ENCODE results near the gene ZFP82. TPM values are rescaled to one million over a fixed set of nuclear protein-coding genes. Genes with fewer than 3 reads are reported as not detected.

ZFP82 gene
- 1 to 10 TPM in 1 of 6 experiments, under 1 TPM in 5; 0.26 to 1.2 (median 0.74) TPM for total RNA-seq
- long read RNA-seq, result 0 reads

- TF ChIP-seq POLR2A (IDR thresholded peaks at IDR 0.05) (peak; percentile 26), CTCF (IDR thresholded peaks at IDR 0.05) (no peak)
- peak within 1 kb of the TSS; percentile 34 to 67 (median 50) for H3K4me3 ChIP-seq
- peaks cover 0 to 4% (median 0%) of the 10 kb centered on the region in 4 donors for H3K4me1 ChIP-seq
- H3K27ac ChIP-seq, result peak within 1 kb of the TSS; percentile 37 to 60 (median 50)
- DNase-seq, result peak; percentile 66 to 76 (median 73)
- no peaks in the 10 kb centered on the region for H3K9me3 ChIP-seq
- no peaks in the 10 kb centered on the region for H3K36me3 ChIP-seq
- intact Hi-C loops (cut with DNase I), result no loop called here
- no peaks in the 10 kb centered on the region for H3K27me3 ChIP-seq
- ATAC-seq, result peak; percentile 86 to 96 (median 94)
- WGBS (ENCODE audit: insufficient coverage, low coverage, low lambda C conversion rate, missing lambda C conversion rate), result 4% methylated on average over 13 of the region's 70 CpGs
Observed at GRCh38 chr19:36418287-36419001, at the start of gene ZFP82. Gene ZFP82 (minus strand): TSS chr19:36418644. CDS start chr19:36409789, 8,855 bp downstream.

GRCh38 chr19:36460046-36460445 lies 41.6 kb upstream of the ZFP82 start:
- Histone ChIP-seq H3K36me3 (peaks cover 0 to 8% (median 0%) of the 10 kb centered on the region in 4 donors), H3K4me1 (no peaks in the 10 kb centered on the region), H3K4me3 (no peak overlapping the region), H3K27me3 (no peaks in the 10 kb centered on the region), H3K27ac (no peak overlapping the region), H3K9me3 (peaks cover 0 to 15% (median 6%) of the 10 kb centered on the region in 4 donors)
- ATAC-seq (no peak), DNase-seq (no peak)
- intact Hi-C loops (cut with DNase I), result no loop called here
- WGBS (ENCODE audit: insufficient coverage, low coverage, low lambda C conversion rate, missing lambda C conversion rate), result 93% methylated on average over 1 of the region's 1 CpG
- no peak for TF ChIP-seq POLR2A (IDR thresholded peaks at IDR 0.05)

- ATAC-seq, result no peak
- Histone ChIP-seq H3K27ac (no peak overlapping the region), H3K4me1 (no peaks in the 10 kb centered on the region), H3K36me3 (peaks cover 0 to 16% (median 0%) of the 10 kb centered on the region in 4 donors), H3K27me3 (no peaks in the 10 kb centered on the region), H3K9me3 (peaks cover 0 to 15% (median 12%) of the 10 kb centered on the region in 4 donors), H3K4me3 (no peak overlapping the region)
- WGBS (ENCODE audit: insufficient coverage, low coverage, low lambda C conversion rate, missing lambda C conversion rate), result 100% methylated on average over 2 of the region's 2 CpGs
- intact Hi-C loops (cut with DNase I), result no loop called here
- TF ChIP-seq CTCF (IDR thresholded peaks at IDR 0.05) (no peak), POLR2A (IDR thresholded peaks at IDR 0.05) (no peak)
- DNase-seq, result no peak
Observed at GRCh38 chr19:36456831-36457230, 38.4 kb upstream of the ZFP82 start.

- no peak for ATAC-seq
- intact Hi-C loops (cut with DNase I), result no loop called here
- 100% methylated on average over 4 of the region's 5 CpGs for WGBS (ENCODE audit: insufficient coverage, low coverage, low lambda C conversion rate, missing lambda C conversion rate)
- H3K36me3 ChIP-seq, result peaks cover 0 to 34% (median 0%) of the 10 kb centered on the region in 4 donors
- H3K27me3 ChIP-seq, result no peaks in the 10 kb centered on the region
- no peak for TF ChIP-seq POLR2A (IDR thresholded peaks at IDR 0.05)
- TF ChIP-seq CTCF (IDR thresholded peaks at IDR 0.05), result no peak
- no peak for DNase-seq
- H3K27ac ChIP-seq, result no peak overlapping the region
- peaks cover 0 to 54% (median 36%) of the 10 kb centered on the region in 4 donors for H3K9me3 ChIP-seq
- H3K4me3 ChIP-seq, result no peak overlapping the region
- no peaks in the 10 kb centered on the region for H3K4me1 ChIP-seq
Observed at GRCh38 chr19:36449059-36449670, 30.7 kb upstream of the ZFP82 start.

GRCh38 chr19:36441339-36441738 lies 22.9 kb upstream of the ZFP82 start:
- H3K4me1 ChIP-seq, result no peaks in the 10 kb centered on the region
- TF ChIP-seq CTCF (IDR thresholded peaks at IDR 0.05), result no peak
- no peak for TF ChIP-seq POLR2A (IDR thresholded peaks at IDR 0.05)
- DNase-seq (no peak), ATAC-seq (no peak)
- WGBS (ENCODE audit: insufficient coverage, low coverage, low lambda C conversion rate, missing lambda C conversion rate), result 62% methylated on average over 1 of the region's 1 CpG
- H3K9me3 ChIP-seq, result peaks cover 0 to 21% (median 12%) of the 10 kb centered on the region in 4 donors
- no peak overlapping the region for H3K4me3 ChIP-seq
- intact Hi-C loops (cut with DNase I), result no loop called here
- no peaks in the 10 kb centered on the region for H3K36me3 ChIP-seq
- no peak overlapping the region for H3K27ac ChIP-seq
- H3K27me3 ChIP-seq, result no peaks in the 10 kb centered on the region

Measured in right lobe of liver (tissue), 6 donors.